Astrocyte (in vitro differentiated cells and primary cell): ENCODE data around the gene PTPRM. TPM values are rescaled to one million over a fixed set of nuclear protein-coding genes. Genes with fewer than 3 reads are reported as not detected.
A peak's percentile ranks its signal among the peaks of the same experiment; 100 is the strongest.

ENCODE experiments used
- DNase-seq: peaks from one replicate; pipeline ENCODE4 v3.0.0-alpha.2; 2010; ENCODE audit warnings: low read depth
- FAIRE-seq: peaks from 2 replicates; lab custom pipeline; 2011; peaks lifted over from hg19 to GRCh38; lab: Jason Lieb, UNC
- H2AFZ ChIP-seq: 2 replicates; pipeline ENCODE4 v1.6.0; 2012; ENCODE audit warnings: low read depth, low read length, inconsistent platforms
- H3K27ac ChIP-seq: 2 replicates; pipeline ENCODE4 v1.5.1; 2011; ENCODE audit warnings: low read depth, low read length, inconsistent platforms
- H3K27me3 ChIP-seq: 2 replicates; pipeline ENCODE4 v1.6.0; 2011; ENCODE audit warnings: low read length, inconsistent platforms; ENCODE audit not compliant: insufficient read depth
- H3K36me3 ChIP-seq: 2 replicates; pipeline ENCODE4 v1.5.1; 2011; ENCODE audit warnings: low read length, inconsistent platforms; ENCODE audit not compliant: insufficient read depth
- H3K4me1 ChIP-seq: 2 replicates; pipeline ENCODE4 v1.5.1; 2011; ENCODE audit warnings: low read length, inconsistent platforms; ENCODE audit not compliant: insufficient read depth
- H3K4me2 ChIP-seq: 2 replicates; pipeline ENCODE4 v1.6.0; 2012; ENCODE audit warnings: low read length, inconsistent platforms
- H3K4me3 ChIP-seq: 2 replicates; pipeline ENCODE4 v1.5.1; 2011; ENCODE audit warnings: low read depth, mild to moderate bottlenecking, low read length, inconsistent platforms; ENCODE audit not compliant: insufficient read depth
- H3K79me2 ChIP-seq: 2 replicates; pipeline ENCODE4 v1.6.0; 2012; ENCODE audit warnings: mild to moderate bottlenecking, low read length, inconsistent platforms; ENCODE audit not compliant: insufficient read depth
- H3K9ac ChIP-seq: 2 replicates; pipeline ENCODE4 v1.6.0; 2012; ENCODE audit warnings: mild to moderate bottlenecking, low read length, inconsistent platforms
- H3K9me3 ChIP-seq: 2 replicates; pipeline ENCODE4 v1.5.1; 2012; ENCODE audit warnings: low read depth, mild to moderate bottlenecking, low read length, inconsistent platforms; ENCODE audit not compliant: insufficient read depth
- H4K20me1 ChIP-seq: 2 replicates; pipeline ENCODE4 v1.6.0; 2012; ENCODE audit warnings: low read length, inconsistent platforms; ENCODE audit not compliant: insufficient read depth
- H3K27ac Mint-ChIP-seq: one replicate; pipeline ENCODE4 v1.8.0; 2021; ENCODE audit warnings: mild to moderate bottlenecking, mixed read lengths; ENCODE audit not compliant: unreplicated experiment
- H3K27me3 Mint-ChIP-seq: one replicate; pipeline ENCODE4 v1.8.0; 2021; ENCODE audit warnings: low read depth, mixed read lengths; ENCODE audit not compliant: unreplicated experiment
- H3K36me3 Mint-ChIP-seq: one replicate; pipeline ENCODE4 v1.8.0; 2021; ENCODE audit warnings: low read depth, mixed read lengths; ENCODE audit not compliant: unreplicated experiment
- H3K4me1 Mint-ChIP-seq: one replicate; pipeline ENCODE4 v1.8.0; 2021; ENCODE audit warnings: low read depth, mixed read lengths; ENCODE audit not compliant: unreplicated experiment
- H3K4me3 Mint-ChIP-seq: one replicate; pipeline ENCODE4 v1.8.0; 2021; ENCODE audit warnings: mild to moderate bottlenecking, moderate library complexity, mixed read lengths; ENCODE audit not compliant: unreplicated experiment
- H3K9me3 Mint-ChIP-seq: one replicate; pipeline ENCODE4 v1.8.0; 2021; ENCODE audit warnings: mild to moderate bottlenecking, mixed read lengths; ENCODE audit not compliant: unreplicated experiment
- EZH2 ChIP-seq: IDR thresholded peaks from 2 replicates; pipeline ENCODE4 v1.6.1; 2012; ENCODE audit warnings: mild to moderate bottlenecking, low read length, inconsistent platforms; ENCODE audit not compliant: insufficient read depth
- total RNA-seq: library from RNA; stranded (reverse); gene quantifications from 2 replicates; pipeline ENCODE4 v1.2.1, GENCODE V29; 2021
- TF ChIP-seq, protein P1 (sequence below): IDR thresholded peaks from 2 replicates; pipeline ENCODE4 v1.5.1; 2011; ENCODE audit warnings: low read depth, mild to moderate bottlenecking, inconsistent platforms, low read length, moderate library complexity; ENCODE audit not compliant: insufficient read depth

PTPRM gene
- total RNA-seq, 1 donor from 2014 or later, result 59.6 TPM

GRCh38 chr18:7577706-7578105 lies 10.6 kb downstream of the PTPRM start:
- peak; percentile 97 for FAIRE-seq
- Mint-ChIP-seq H3K4me3 (peak overlapping the region; percentile 56), H3K4me1 (peaks cover 47% of the 10 kb centered on the region), H3K9me3 (no peaks in the 10 kb centered on the region), H3K27me3 (no peaks in the 10 kb centered on the region), H3K36me3 (peaks cover 2% of the 10 kb centered on the region), H3K27ac (peak overlapping the region; percentile 89)
- Histone ChIP-seq H3K9me3 (no peaks in the 10 kb centered on the region), H3K79me2 (peaks cover 58% of the 10 kb centered on the region), H2AFZ (no peak overlapping the region), H3K9ac (peak overlapping the region; percentile 41), H4K20me1 (peaks cover 3% of the 10 kb centered on the region), H3K4me3 (peak overlapping the region; percentile 1), H3K4me2 (peak overlapping the region; percentile 64), H3K36me3 (no peaks in the 10 kb centered on the region), H3K27ac (peak overlapping the region; percentile 69), H3K4me1 (peaks cover 46% of the 10 kb centered on the region), H3K27me3 (no peaks in the 10 kb centered on the region)
- TF ChIP-seq, protein P1, sequence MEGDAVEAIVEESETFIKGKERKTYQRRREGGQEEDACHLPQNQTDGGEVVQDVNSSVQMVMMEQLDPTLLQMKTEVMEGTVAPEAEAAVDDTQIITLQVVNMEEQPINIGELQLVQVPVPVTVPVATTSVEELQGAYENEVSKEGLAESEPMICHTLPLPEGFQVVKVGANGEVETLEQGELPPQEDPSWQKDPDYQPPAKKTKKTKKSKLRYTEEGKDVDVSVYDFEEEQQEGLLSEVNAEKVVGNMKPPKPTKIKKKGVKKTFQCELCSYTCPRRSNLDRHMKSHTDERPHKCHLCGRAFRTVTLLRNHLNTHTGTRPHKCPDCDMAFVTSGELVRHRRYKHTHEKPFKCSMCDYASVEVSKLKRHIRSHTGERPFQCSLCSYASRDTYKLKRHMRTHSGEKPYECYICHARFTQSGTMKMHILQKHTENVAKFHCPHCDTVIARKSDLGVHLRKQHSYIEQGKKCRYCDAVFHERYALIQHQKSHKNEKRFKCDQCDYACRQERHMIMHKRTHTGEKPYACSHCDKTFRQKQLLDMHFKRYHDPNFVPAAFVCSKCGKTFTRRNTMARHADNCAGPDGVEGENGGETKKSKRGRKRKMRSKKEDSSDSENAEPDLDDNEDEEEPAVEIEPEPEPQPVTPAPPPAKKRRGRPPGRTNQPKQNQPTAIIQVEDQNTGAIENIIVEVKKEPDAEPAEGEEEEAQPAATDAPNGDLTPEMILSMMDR, result no peak
- TF ChIP-seq EZH2, result no peak
- peak; percentile 74 for DNase-seq

DNA sequence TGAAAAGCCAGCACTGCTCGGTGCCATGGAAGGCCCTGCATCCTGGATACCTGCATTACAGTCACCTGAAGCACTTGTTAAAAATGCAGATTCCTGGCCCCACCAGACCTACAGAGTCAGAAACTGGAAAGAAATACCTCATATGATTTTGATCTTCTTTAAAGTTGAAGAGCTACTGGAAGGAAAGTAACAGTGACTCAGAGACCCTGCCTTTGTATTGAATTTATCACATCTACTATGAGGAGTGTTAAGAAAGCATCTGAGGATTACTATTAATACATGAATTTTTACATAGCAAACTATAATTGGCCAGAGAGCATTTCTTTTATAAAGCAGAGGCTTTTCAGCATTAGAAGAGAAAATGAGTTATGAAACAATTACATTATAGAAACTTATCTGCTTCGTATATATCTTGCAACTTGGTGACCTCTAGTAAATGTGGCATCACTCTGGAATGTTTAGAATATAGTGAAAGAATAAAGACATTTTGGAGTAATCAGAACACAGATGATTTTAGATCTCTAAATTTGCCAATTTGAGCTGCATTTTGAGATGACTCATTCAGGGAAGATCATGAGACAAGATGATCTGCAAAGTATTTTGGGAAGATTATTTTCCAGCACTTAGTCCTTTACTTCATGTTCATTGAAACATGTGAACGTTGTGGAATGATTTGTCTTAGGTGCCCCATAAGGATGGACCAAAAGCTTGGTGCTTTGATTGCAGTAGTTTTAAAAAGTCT lies 12.2 kb downstream of the PTPRM start:
- H3K27ac ChIP-seq, result no peak overlapping the region
- H3K27me3 ChIP-seq, result no peaks in the 10 kb centered on the region
- Mint-ChIP-seq H3K27ac (peak overlapping the region; percentile 86), H3K9me3 (no peaks in the 10 kb centered on the region), H3K36me3 (peaks cover 2% of the 10 kb centered on the region), H3K4me1 (peaks cover 41% of the 10 kb centered on the region), H3K4me3 (no peak overlapping the region), H3K27me3 (no peaks in the 10 kb centered on the region)
- no peaks in the 10 kb centered on the region for H3K36me3 ChIP-seq
- no peak overlapping the region for H2AFZ ChIP-seq
- H4K20me1 ChIP-seq, result peaks cover 5% of the 10 kb centered on the region
- H3K4me1 ChIP-seq, result peaks cover 40% of the 10 kb centered on the region
- peak overlapping the region; percentile 6 for H3K4me2 ChIP-seq
- no peak overlapping the region for H3K4me3 ChIP-seq
- H3K79me2 ChIP-seq, result peaks cover 60% of the 10 kb centered on the region
- DNase-seq (no peak), FAIRE-seq (peak; percentile 62)
- H3K9ac ChIP-seq, result no peak overlapping the region
- TF ChIP-seq EZH2, result no peak
- TF ChIP-seq, protein P1, result no peak
- no peaks in the 10 kb centered on the region for H3K9me3 ChIP-seq
